ENCODE measurements around the gene PFKFB4.
A peak's percentile ranks its signal among the peaks of the same experiment; 100 is the strongest.

Gene PFKFB4

GRCh38 chr3:48597408-48597800 is 40.8 kb upstream of the PFKFB4 start:
- H3K27me3 ChIP-seq (ENCODE audit: insufficient read depth, insufficient read length) = no peaks in the 10 kb centered on the region
- no peaks in the 10 kb centered on the region for H3K9me3 ChIP-seq (ENCODE audit: insufficient read depth, low read length)
- TF ChIP-seq YY1 (IDR thresholded peaks at IDR 0.05; ENCODE audit: insufficient read depth, insufficient read length) (no peak), SUZ12 (IDR thresholded peaks at IDR 0.05; ENCODE audit: extremely low read depth, insufficient read depth, insufficient read length) (no peak), ZNF274 (IDR thresholded peaks at IDR 0.05; ENCODE audit: low read depth, low read length) (no peak)
- no peak overlapping the region for H3K4me3 ChIP-seq (ENCODE audit: insufficient read length, low read depth)
- peaks cover 74% of the 10 kb centered on the region for H3K36me3 ChIP-seq (ENCODE audit: insufficient read depth, insufficient read length, low read length)
- H3K9ac ChIP-seq (ENCODE audit: insufficient read length, low read depth) = peak overlapping the region; percentile 43
- DNase-seq (ENCODE audit: low read depth, low spot score) = no peak
- H3K4me1 ChIP-seq (ENCODE audit: insufficient read depth, insufficient read length) = peaks cover 52% of the 10 kb centered on the region

- Histone ChIP-seq H3K27me3 (ENCODE audit: insufficient read depth, insufficient read length) (no peaks in the 10 kb centered on the region), H3K4me3 (ENCODE audit: insufficient read length, low read depth) (no peak overlapping the region), H3K9me3 (ENCODE audit: insufficient read depth, low read length) (no peaks in the 10 kb centered on the region), H3K4me1 (ENCODE audit: insufficient read depth, insufficient read length) (peaks cover 52% of the 10 kb centered on the region), H3K36me3 (ENCODE audit: insufficient read depth, insufficient read length, low read length) (peaks cover 76% of the 10 kb centered on the region), H3K9ac (ENCODE audit: insufficient read length, low read depth) (no peak overlapping the region)
- no peak for DNase-seq (ENCODE audit: low read depth, low spot score)
- TF ChIP-seq ZNF274 (IDR thresholded peaks at IDR 0.05; ENCODE audit: low read depth, low read length) (no peak), YY1 (IDR thresholded peaks at IDR 0.05; ENCODE audit: insufficient read depth, insufficient read length) (no peak), SUZ12 (IDR thresholded peaks at IDR 0.05; ENCODE audit: extremely low read depth, insufficient read depth, insufficient read length) (no peak)
Observed at GRCh38 chr3:48596676-48597407, 40.2 kb upstream of the PFKFB4 start.

- Histone ChIP-seq H3K36me3 (ENCODE audit: insufficient read depth, insufficient read length, low read length) (peaks cover 76% of the 10 kb centered on the region), H3K4me1 (ENCODE audit: insufficient read depth, insufficient read length) (peaks cover 52% of the 10 kb centered on the region)
- no peak for TF ChIP-seq YY1 (IDR thresholded peaks at IDR 0.05; ENCODE audit: insufficient read depth, insufficient read length)
- no peak for TF ChIP-seq ZNF274 (IDR thresholded peaks at IDR 0.05; ENCODE audit: low read depth, low read length)
- TF ChIP-seq SUZ12 (IDR thresholded peaks at IDR 0.05; ENCODE audit: extremely low read depth, insufficient read depth, insufficient read length) = no peak
Observed at GRCh38 chr3:48596157-48596556, 39.6 kb upstream of the PFKFB4 start.

GRCh38 chr3:48595526-48596121 is 39.0 kb upstream of the PFKFB4 start:
- Histone ChIP-seq H3K36me3 (ENCODE audit: insufficient read depth, insufficient read length, low read length) (peaks cover 76% of the 10 kb centered on the region), H3K27me3 (ENCODE audit: insufficient read depth, insufficient read length) (no peaks in the 10 kb centered on the region), H3K4me3 (ENCODE audit: insufficient read length, low read depth) (no peak overlapping the region), H3K9me3 (ENCODE audit: insufficient read depth, low read length) (no peaks in the 10 kb centered on the region), H3K4me1 (ENCODE audit: insufficient read depth, insufficient read length) (peaks cover 52% of the 10 kb centered on the region), H3K9ac (ENCODE audit: insufficient read length, low read depth) (no peak overlapping the region)
- no peak for TF ChIP-seq SUZ12 (IDR thresholded peaks at IDR 0.05; ENCODE audit: extremely low read depth, insufficient read depth, insufficient read length)
- TF ChIP-seq ZNF274 (IDR thresholded peaks at IDR 0.05; ENCODE audit: low read depth, low read length) = no peak
- TF ChIP-seq YY1 (IDR thresholded peaks at IDR 0.05; ENCODE audit: insufficient read depth, insufficient read length) = no peak
- peak; percentile 54 for DNase-seq (ENCODE audit: low read depth, low spot score)

More at GRCh38 chr3:48596157-48596556, 39.6 kb upstream of the PFKFB4 start:
- H3K4me3 ChIP-seq (ENCODE audit: insufficient read length, low read depth) = no peak overlapping the region
- H3K9ac ChIP-seq (ENCODE audit: insufficient read length, low read depth) = peak overlapping the region; percentile 58
- H3K27me3 ChIP-seq (ENCODE audit: insufficient read depth, insufficient read length) = no peaks in the 10 kb centered on the region
- DNase-seq (ENCODE audit: low read depth, low spot score) = no peak
- no peaks in the 10 kb centered on the region for H3K9me3 ChIP-seq (ENCODE audit: insufficient read depth, low read length)

- no peaks in the 10 kb centered on the region for H3K27me3 ChIP-seq (ENCODE audit: insufficient read depth, insufficient read length)
- no peak for DNase-seq (ENCODE audit: low read depth, low spot score)
- H3K4me1 ChIP-seq (ENCODE audit: insufficient read depth, insufficient read length) = peaks cover 53% of the 10 kb centered on the region
- TF ChIP-seq SUZ12 (IDR thresholded peaks at IDR 0.05; ENCODE audit: extremely low read depth, insufficient read depth, insufficient read length) (no peak), YY1 (IDR thresholded peaks at IDR 0.05; ENCODE audit: insufficient read depth, insufficient read length) (no peak), ZNF274 (IDR thresholded peaks at IDR 0.05; ENCODE audit: low read depth, low read length) (no peak)
- peaks cover 76% of the 10 kb centered on the region for H3K36me3 ChIP-seq (ENCODE audit: insufficient read depth, insufficient read length, low read length)
- H3K9ac ChIP-seq (ENCODE audit: insufficient read length, low read depth) = peak within 1 kb of the TSS; percentile 59
- no peaks in the 10 kb centered on the region for H3K9me3 ChIP-seq (ENCODE audit: insufficient read depth, low read length)
- no peak within 1 kb of the TSS for H3K4me3 ChIP-seq (ENCODE audit: insufficient read length, low read depth)
Observed at GRCh38 chr3:48595075-48595525, 38.5 kb upstream of the PFKFB4 start, which contains the start of gene COL7A1. TSS of gene COL7A1 (minus strand) at chr3:48595329. CDS start at chr3:48595159, 170 bp downstream.

GRCh38 chr3:48594417-48595049 is 37.9 kb upstream of the PFKFB4 start:
- peaks cover 55% of the 10 kb centered on the region for H3K4me1 ChIP-seq (ENCODE audit: insufficient read depth, insufficient read length)
- H3K9me3 ChIP-seq (ENCODE audit: insufficient read depth, low read length) = no peaks in the 10 kb centered on the region
- H3K36me3 ChIP-seq (ENCODE audit: insufficient read depth, insufficient read length, low read length) = peaks cover 76% of the 10 kb centered on the region
- no peaks in the 10 kb centered on the region for H3K27me3 ChIP-seq (ENCODE audit: insufficient read depth, insufficient read length)
- no peak overlapping the region for H3K4me3 ChIP-seq (ENCODE audit: insufficient read length, low read depth)
- H3K9ac ChIP-seq (ENCODE audit: insufficient read length, low read depth) = peak overlapping the region; percentile 59
- no peak for DNase-seq (ENCODE audit: low read depth, low spot score)
- no peak for TF ChIP-seq SUZ12 (IDR thresholded peaks at IDR 0.05; ENCODE audit: extremely low read depth, insufficient read depth, insufficient read length)
- no peak for TF ChIP-seq ZNF274 (IDR thresholded peaks at IDR 0.05; ENCODE audit: low read depth, low read length)
- no peak for TF ChIP-seq YY1 (IDR thresholded peaks at IDR 0.05; ENCODE audit: insufficient read depth, insufficient read length)

GRCh38 chr3:48593337-48593736 is 36.7 kb upstream of the PFKFB4 start:
- peaks cover 46% of the 10 kb centered on the region for H3K4me1 ChIP-seq (ENCODE audit: insufficient read depth, insufficient read length)
- H3K9me3 ChIP-seq (ENCODE audit: insufficient read depth, low read length) = no peaks in the 10 kb centered on the region
- H3K4me3 ChIP-seq (ENCODE audit: insufficient read length, low read depth) = no peak overlapping the region
- TF ChIP-seq SUZ12 (IDR thresholded peaks at IDR 0.05; ENCODE audit: extremely low read depth, insufficient read depth, insufficient read length) (no peak), YY1 (IDR thresholded peaks at IDR 0.05; ENCODE audit: insufficient read depth, insufficient read length) (no peak), ZNF274 (IDR thresholded peaks at IDR 0.05; ENCODE audit: low read depth, low read length) (no peak)
- H3K27me3 ChIP-seq (ENCODE audit: insufficient read depth, insufficient read length) = no peaks in the 10 kb centered on the region
- no peak overlapping the region for H3K9ac ChIP-seq (ENCODE audit: insufficient read length, low read depth)
- DNase-seq (ENCODE audit: low read depth, low spot score) = no peak
- peaks cover 78% of the 10 kb centered on the region for H3K36me3 ChIP-seq (ENCODE audit: insufficient read depth, insufficient read length, low read length)

Measured in NT2/D1 (cell line).